T-helper 2 cell treated with Interferon-gamma antibody and Interleukin-4, amounts not matched to agents 100 ng/mL and 5 ng/mL, for 36 hours (primary cell): ENCODE measurements around the gene CBX5. TPM values are rescaled to one million over a fixed set of nuclear protein-coding genes. Genes with fewer than 3 reads are reported as not detected.
"Not testable (repeated sequence)": the region's sequence is repeated elsewhere in the genome, so short reads cannot be mapped to it uniquely, and the experiment has no call there.

Experiments
- intact Hi-C: fragments of 100-400 bp; cut with micrococcal nuclease; formaldehyde crosslinking; loops from one replicate; pipeline ENCODE4 v1.15.1; 2023
- total RNA-seq: library from RNA; stranded (reverse); gene quantifications from 2 replicates; pipeline ENCODE4 v1.2.3, GENCODE V29; 2022

CBX5 gene
- total RNA-seq, 1 donor from 2014 or later: 153 TPM

GRCh38 chr12:54272214-54272613 lies 7.7 kb downstream of the CBX5 start:
- intact Hi-C loops: no loop called here

GRCh38 chr12:54270345-54270744 lies 9.6 kb downstream of the CBX5 start:
- intact Hi-C loops: no loop called here

- intact Hi-C loops: no loop called here
These were observed 13.1 kb downstream of the CBX5 start for GRCh38 chr12:54266852-54267251.

GRCh38 chr12:54265364-54265812 lies 14.5 kb downstream of the CBX5 start:
- intact Hi-C loops: no loop called here

GRCh38 chr12:54262403-54262925 lies 17.5 kb downstream of the CBX5 start:
- intact Hi-C loops: no loop called here

- intact Hi-C loops: no loop called here
These were observed 18.0 kb downstream of the CBX5 start for GRCh38 chr12:54261815-54262402.

- intact Hi-C loops: no loop called here
These were observed 20.5 kb downstream of the CBX5 start for GRCh38 chr12:54259194-54260011.

- intact Hi-C loops: no loop called here
These were observed 21.7 kb downstream of the CBX5 start for GRCh38 chr12:54258201-54258681.

GRCh38 chr12:54257332-54257731 lies 22.6 kb downstream of the CBX5 start:
- intact Hi-C loops: no loop called here

GRCh38 chr12:54253240-54253639 lies 26.7 kb downstream of the CBX5 start:
- intact Hi-C loops: no loop called here

GRCh38 chr12:54251667-54252284 lies 28.1 kb downstream of the CBX5 start:
- intact Hi-C loops: loop anchor here (1.0 to 2.0 kb wide), 2 partner anchors 110 to 117 kb away; no protein-coding TSS in a partner anchor

GRCh38 chr12:54249489-54249888 lies 30.4 kb downstream of the CBX5 start:
- intact Hi-C loops: no loop called here

GRCh38 chr12:54246011-54246641 lies 33.8 kb downstream of the CBX5 start:
- intact Hi-C loops: no loop called here

- intact Hi-C loops: no loop called here
These were observed 38.8 kb downstream of the CBX5 start for GRCh38 chr12:54240971-54241588.

- intact Hi-C loops: no loop called here
These were observed 39.8 kb downstream of the CBX5 start for GRCh38 chr12:54240129-54240528.

GRCh38 chr12:54239620-54240019 lies 40.3 kb downstream of the CBX5 start:
- intact Hi-C loops: no loop called here

- intact Hi-C loops: no loop called here
These were observed 41.4 kb downstream of the CBX5 start for GRCh38 chr12:54238531-54238930.

- intact Hi-C loops: no loop called here
These were observed 47.1 kb downstream of the CBX5 start for GRCh38 chr12:54232790-54233189.

GRCh38 chr12:54231269-54231668 lies 48.7 kb downstream of the CBX5 start:
- intact Hi-C loops: not testable (repeated sequence)

GRCh38 chr12:54230555-54230954 lies 49.4 kb downstream of the CBX5 start:
- intact Hi-C loops: no loop called here

GRCh38 chr12:54229624-54230212 lies 50.2 kb downstream of the CBX5 start:
- intact Hi-C loops: no loop called here
